NB4 (cell line): ENCODE results near the gene CDHR5.

Experiments
- POLR2A ChIP-seq: IDR thresholded peaks from 2 replicates; pipeline ENCODE4 v1.6.1; 2011; ENCODE audit warnings: mild to moderate bottlenecking; ENCODE audit not compliant: insufficient read length; ENCODE audit errors: extremely low read depth
- TF ChIP-seq, protein P1 (sequence below): IDR thresholded peaks from one replicate; pipeline ENCODE4 v1.5.1; 2012; ENCODE audit warnings: low read depth, low read length

DNA sequence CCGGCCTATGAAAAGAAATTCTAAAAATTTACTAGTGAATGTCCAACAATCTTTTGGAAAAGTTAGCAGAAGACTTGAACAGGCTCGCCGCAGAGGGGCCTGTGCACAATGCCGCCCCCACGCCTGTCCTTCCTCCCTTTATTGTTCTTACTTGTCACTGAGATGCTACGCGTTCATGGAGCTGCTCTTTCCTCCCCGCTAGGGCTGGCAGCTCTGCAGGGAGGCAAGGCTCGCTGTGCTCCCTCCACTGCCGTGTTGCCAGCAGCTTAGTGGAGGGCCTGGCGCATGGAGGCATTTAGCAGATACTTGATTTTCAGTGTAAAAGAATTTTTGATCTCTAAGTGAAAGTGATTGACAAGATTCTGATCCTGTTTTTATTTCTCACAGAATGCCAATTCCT is 33.8 kb downstream of the CDHR5 start:
- TF ChIP-seq, protein P1, sequence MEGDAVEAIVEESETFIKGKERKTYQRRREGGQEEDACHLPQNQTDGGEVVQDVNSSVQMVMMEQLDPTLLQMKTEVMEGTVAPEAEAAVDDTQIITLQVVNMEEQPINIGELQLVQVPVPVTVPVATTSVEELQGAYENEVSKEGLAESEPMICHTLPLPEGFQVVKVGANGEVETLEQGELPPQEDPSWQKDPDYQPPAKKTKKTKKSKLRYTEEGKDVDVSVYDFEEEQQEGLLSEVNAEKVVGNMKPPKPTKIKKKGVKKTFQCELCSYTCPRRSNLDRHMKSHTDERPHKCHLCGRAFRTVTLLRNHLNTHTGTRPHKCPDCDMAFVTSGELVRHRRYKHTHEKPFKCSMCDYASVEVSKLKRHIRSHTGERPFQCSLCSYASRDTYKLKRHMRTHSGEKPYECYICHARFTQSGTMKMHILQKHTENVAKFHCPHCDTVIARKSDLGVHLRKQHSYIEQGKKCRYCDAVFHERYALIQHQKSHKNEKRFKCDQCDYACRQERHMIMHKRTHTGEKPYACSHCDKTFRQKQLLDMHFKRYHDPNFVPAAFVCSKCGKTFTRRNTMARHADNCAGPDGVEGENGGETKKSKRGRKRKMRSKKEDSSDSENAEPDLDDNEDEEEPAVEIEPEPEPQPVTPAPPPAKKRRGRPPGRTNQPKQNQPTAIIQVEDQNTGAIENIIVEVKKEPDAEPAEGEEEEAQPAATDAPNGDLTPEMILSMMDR = no peak
- TF ChIP-seq POLR2A = no peak
